Right cardiac atrium (tissue), 5 donors: ENCODE measurements around the gene SLC44A1. TPM values are rescaled to one million over a fixed set of nuclear protein-coding genes. Genes with fewer than 3 reads are reported as not detected.

Experiments
- ATAC-seq, 2 donors: fragments of 200-7000 bp; cut with Tn5 transposase; one replicate each; pipeline versions ENCODE4 v1.8.0 to v1.9.1; 2020; ENCODE audit warnings: moderate library complexity in 2 of 2, mild to moderate bottlenecking in 1 of 2
- DNase-seq, 3 donors: peaks; one replicate each; pipeline ENCODE4 v3.0.0-alpha.2; 2020
- H3K27ac ChIP-seq: one replicate; pipeline ENCODE4 v1.5.1; 2013; ENCODE audit warnings: mild to moderate bottlenecking, low read length, control low read depth, moderate library complexity
- H3K27me3 ChIP-seq: one replicate; pipeline ENCODE4 v1.6.1; 2013; ENCODE audit not compliant: control insufficient read depth, insufficient read depth
- H3K4me1 ChIP-seq: one replicate; pipeline ENCODE4 v1.6.1; 2013; ENCODE audit warnings: low read length; ENCODE audit not compliant: control insufficient read depth, insufficient read depth
- H3K4me3 ChIP-seq: one replicate; pipeline ENCODE4 v1.5.1; 2013; ENCODE audit warnings: low read length, control low read depth
- H3K9me3 ChIP-seq: one replicate; pipeline ENCODE4 v1.6.1; 2013; ENCODE audit warnings: low read length; ENCODE audit not compliant: control insufficient read depth
- WGBS: extraction: QIAGEN DNeasy Blood & Tissue Kit; methylation state at CpG from one replicate; pipeline ENCODE4 v1.1.7; 2013; 5-methylcytosine and 5-hydroxymethylcytosine counted together
- intact Hi-C, 4 donors: fragments of 100-400 bp; cut with DNase I; formaldehyde crosslinking; loops; one replicate each; pipeline versions ENCODE4 v1.11.0 to v1.14.0; 2022 to 2023
- long read RNA-seq, 4 donors: library from polyadenylated mRNA; unstranded; transcript quantifications; one replicate each; pipeline ENCODE4 v2.0.0, GENCODE V29; 2020 to 2021
- polyA plus RNA-seq: library from polyadenylated mRNA; stranded (reverse); fragments of 200-250 nt; gene quantifications from one replicate; pipeline ENCODE4 v1.2.3, GENCODE V29; 2013
- total RNA-seq, 4 donors: library from RNA; stranded (reverse); fragmentation: NEBNext Ultra II Directional; extraction: Animal tissue kit (Norgen Biotek cat#: 25700); gene quantifications; one replicate each; pipeline ENCODE4 v1.2.1, GENCODE V29; 2021
- donor health status: healthy with polysubstance abuse.
- donor health status: DM: no; HTN: yes; CAD: no.
- donor health status: DM: no; HTN: no; CAD: no.
- donor health status: DM: no; HTN: yes; CAD: no; lungs with severe emphysema.
- donor health status: DM: yes; HTN: yes; CAD: no.

SLC44A1 gene
- 10 to 100 TPM; 12.1 to 18.3 (median 16.3) TPM for total RNA-seq
- polyA plus RNA-seq = 5.8 TPM
- long read RNA-seq, donor 1, full-length matches to known transcripts = 55 of 67 reads
- long read RNA-seq, donor 1, partial matches to known transcripts = 7 of 67 reads
- long read RNA-seq, donor 1, other reads (novel, unspliced or antisense) = 5 of 67 reads
- long read RNA-seq, donor 2, full-length matches to known transcripts = 17 of 22 reads
- long read RNA-seq, donor 2, partial matches to known transcripts = 1 of 22 reads
- long read RNA-seq, donor 2, other reads (novel, unspliced or antisense) = 4 of 22 reads
- long read RNA-seq, donor 3, full-length matches to known transcripts = 25 of 32 reads
- long read RNA-seq, donor 3, partial matches to known transcripts = 4 of 32 reads
- long read RNA-seq, donor 3, other reads (novel, unspliced or antisense) = 3 of 32 reads
- long read RNA-seq, donor 4, full-length matches to known transcripts = 15 of 23 reads
- long read RNA-seq, donor 4, partial matches to known transcripts = 2 of 23 reads
- long read RNA-seq, donor 4, other reads (novel, unspliced or antisense) = 6 of 23 reads

GRCh38 chr9:105244003-105244733, at the start of gene SLC44A1:
TSS of gene SLC44A1 (plus strand) at chr9:105244651. CDS start at chr9:105244869, 218 bp downstream.
- Histone ChIP-seq H3K9me3 (no peaks in the 10 kb centered on the region), H3K27ac (peak within 1 kb of the TSS; percentile 65), H3K4me3 (peak within 1 kb of the TSS; percentile 88), H3K27me3 (no peaks in the 10 kb centered on the region), H3K4me1 (no peaks in the 10 kb centered on the region)
- DNase-seq (peak; percentile 98 to 99 (median 99)), ATAC-seq (peak; percentile 100)
- 1% methylated on average over 63 of the region's 63 CpGs for WGBS
- intact Hi-C loops = no loop called here

GRCh38 chr9:105195259-105195658, 49.2 kb upstream of the SLC44A1 start:
- no peaks in the 10 kb centered on the region for H3K4me1 ChIP-seq
- 68% methylated on average over 2 of the region's 2 CpGs for WGBS
- no peak for DNase-seq
- ATAC-seq = no peak
- H3K27me3 ChIP-seq = no peaks in the 10 kb centered on the region
- H3K4me3 ChIP-seq = no peak overlapping the region
- H3K27ac ChIP-seq = no peak overlapping the region
- H3K9me3 ChIP-seq = no peaks in the 10 kb centered on the region
- intact Hi-C loops = no loop called here

GRCh38 chr9:105198023-105198422, 46.4 kb upstream of the SLC44A1 start:
- Histone ChIP-seq H3K4me1 (no peaks in the 10 kb centered on the region), H3K27me3 (no peaks in the 10 kb centered on the region), H3K27ac (no peak overlapping the region), H3K9me3 (no peaks in the 10 kb centered on the region), H3K4me3 (no peak overlapping the region)
- WGBS = 93% methylated on average over 2 of the region's 2 CpGs
- DNase-seq = no peak
- no peak for ATAC-seq
- intact Hi-C loops = no loop called here

DNA sequence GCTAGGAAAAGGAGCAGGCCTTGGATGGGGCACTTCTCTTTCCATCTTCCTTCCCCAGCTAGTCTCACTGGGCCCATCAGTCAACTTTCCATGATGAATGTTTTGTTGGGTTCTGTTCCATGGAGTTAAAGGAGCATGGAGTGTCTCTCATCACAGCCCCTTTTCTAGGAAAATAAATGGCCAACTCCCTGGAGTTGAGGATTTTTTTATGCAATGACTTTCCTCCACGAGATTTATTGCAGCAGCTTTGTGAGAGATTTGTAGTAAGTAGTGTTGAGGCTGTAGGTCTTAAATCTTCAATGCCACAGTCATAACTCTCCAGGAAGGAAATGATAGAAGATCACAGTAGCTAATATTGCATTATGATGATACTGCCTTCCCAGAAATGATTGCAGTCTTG, 45.6 kb upstream of the SLC44A1 start:
- DNase-seq (no peak), ATAC-seq (no peak)
- Histone ChIP-seq H3K4me3 (no peak overlapping the region), H3K27ac (no peak overlapping the region), H3K9me3 (no peaks in the 10 kb centered on the region), H3K4me1 (no peaks in the 10 kb centered on the region), H3K27me3 (no peaks in the 10 kb centered on the region)
- 60% methylated on average over 1 of the region's 1 CpG for WGBS
- intact Hi-C loops = no loop called here

DNA sequence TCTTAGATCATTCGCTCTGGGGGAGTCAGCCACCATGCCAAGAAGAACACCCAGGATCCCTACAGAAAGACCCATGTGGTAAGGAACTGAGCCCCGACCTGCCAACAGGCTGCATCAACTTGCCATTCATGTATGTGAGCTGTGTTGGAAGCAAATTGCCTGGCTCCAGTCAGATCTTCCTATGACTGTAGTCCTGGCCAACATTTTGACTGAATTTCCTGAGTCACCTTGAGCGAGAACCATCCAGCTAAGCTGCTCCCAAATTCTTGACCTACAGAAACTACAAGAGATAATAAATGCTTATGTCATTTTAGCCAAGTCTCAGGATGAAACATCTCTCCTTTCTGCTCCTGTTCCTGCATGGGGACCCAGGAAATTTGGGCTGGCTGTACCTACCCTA, 40.0 kb upstream of the SLC44A1 start:
- Histone ChIP-seq H3K27ac (no peak overlapping the region), H3K9me3 (no peaks in the 10 kb centered on the region), H3K27me3 (no peaks in the 10 kb centered on the region), H3K4me3 (no peak overlapping the region), H3K4me1 (peaks cover 3% of the 10 kb centered on the region)
- ATAC-seq (no peak), DNase-seq (no peak)
- 95% methylated on average over 3 of the region's 3 CpGs for WGBS
- intact Hi-C loops = no loop called here

- no peaks in the 10 kb centered on the region for H3K27me3 ChIP-seq
- 70% methylated on average over 2 of the region's 2 CpGs for WGBS
- peak overlapping the region; percentile 47 for H3K27ac ChIP-seq
- H3K4me3 ChIP-seq = no peak overlapping the region
- peak; percentile 95 to 96 for ATAC-seq
- no peaks in the 10 kb centered on the region for H3K9me3 ChIP-seq
- DNase-seq = peak; percentile 63 to 79 (median 65)
- intact Hi-C loops = no loop called here
- peaks cover 3% of the 10 kb centered on the region for H3K4me1 ChIP-seq
Measured at GRCh38 chr9:105205787-105206495, 38.5 kb upstream of the SLC44A1 start.

GRCh38 chr9:105206496-105206820, 38.0 kb upstream of the SLC44A1 start:
- H3K4me1 ChIP-seq = peaks cover 3% of the 10 kb centered on the region
- H3K27ac ChIP-seq = peak overlapping the region; percentile 47
- no peak for DNase-seq
- H3K9me3 ChIP-seq = no peaks in the 10 kb centered on the region
- 50% methylated on average over 2 of the region's 2 CpGs for WGBS
- H3K4me3 ChIP-seq = no peak overlapping the region
- ATAC-seq = no peak
- no peaks in the 10 kb centered on the region for H3K27me3 ChIP-seq
- intact Hi-C loops = no loop called here

GRCh38 chr9:105206821-105207699, 37.4 kb upstream of the SLC44A1 start:
- H3K9me3 ChIP-seq = no peaks in the 10 kb centered on the region
- WGBS = 68% methylated on average over 6 of the region's 6 CpGs
- ATAC-seq (no peak), DNase-seq (no peak)
- no peaks in the 10 kb centered on the region for H3K27me3 ChIP-seq
- H3K4me1 ChIP-seq = peaks cover 3% of the 10 kb centered on the region
- H3K4me3 ChIP-seq = no peak overlapping the region
- peak overlapping the region; percentile 58 for H3K27ac ChIP-seq
- intact Hi-C loops = no loop called here

GRCh38 chr9:105216440-105217178, 27.8 kb upstream of the SLC44A1 start:
- WGBS = 34% methylated on average over 4 of the region's 4 CpGs
- ATAC-seq (no peak), DNase-seq (no peak)
- intact Hi-C loops = no loop called here
- Histone ChIP-seq H3K27me3 (no peaks in the 10 kb centered on the region), H3K4me3 (no peak overlapping the region), H3K9me3 (no peaks in the 10 kb centered on the region), H3K27ac (no peak overlapping the region), H3K4me1 (peaks cover 3% of the 10 kb centered on the region)

GRCh38 chr9:105218673-105219072, 25.8 kb upstream of the SLC44A1 start:
- ATAC-seq (no peak), DNase-seq (no peak)
- 89% methylated on average over 5 of the region's 5 CpGs for WGBS
- Histone ChIP-seq H3K27ac (no peak overlapping the region), H3K9me3 (no peaks in the 10 kb centered on the region), H3K27me3 (no peaks in the 10 kb centered on the region), H3K4me3 (no peak overlapping the region), H3K4me1 (peaks cover 3% of the 10 kb centered on the region)
- intact Hi-C loops = no loop called here
